NT2/D1 (cell line): ENCODE results near the gene OBSCN.
"Not testable (repeated sequence)": the region's sequence is repeated elsewhere in the genome, so short reads cannot be mapped to it uniquely, and the experiment has no call there.

Source experiments
- DNase-seq: peaks from one replicate; pipeline ENCODE4 v3.0.0-alpha.2; 2011; ENCODE audit warnings: low read depth, low spot score
- H3K27me3 ChIP-seq: 2 replicates; pipeline ENCODE4 v1.6.0; 2011; ENCODE audit warnings: mild to moderate bottlenecking; ENCODE audit not compliant: insufficient read length, insufficient read depth
- H3K36me3 ChIP-seq: 2 replicates; pipeline ENCODE4 v1.6.1; 2011; ENCODE audit warnings: mild to moderate bottlenecking, low read length, mixed read lengths; ENCODE audit not compliant: insufficient read depth, insufficient read length
- H3K4me1 ChIP-seq: 2 replicates; pipeline ENCODE4 v1.5.1; 2011; ENCODE audit not compliant: insufficient read depth, insufficient read length
- H3K4me3 ChIP-seq: 2 replicates; pipeline ENCODE4 v1.5.1; 2011; ENCODE audit warnings: low read depth; ENCODE audit not compliant: insufficient read length
- H3K9ac ChIP-seq: 2 replicates; pipeline ENCODE4 v1.6.0; 2011; ENCODE audit warnings: low read depth; ENCODE audit not compliant: insufficient read length
- H3K9me3 ChIP-seq: 2 replicates; pipeline ENCODE4 v1.5.1; 2011; ENCODE audit warnings: mild to moderate bottlenecking, low read length; ENCODE audit not compliant: insufficient read depth
- SUZ12 ChIP-seq: IDR thresholded peaks from 2 replicates; pipeline ENCODE4 v1.6.1; 2011; ENCODE audit not compliant: insufficient read length, insufficient read depth; ENCODE audit errors: extremely low read depth
- YY1 ChIP-seq: IDR thresholded peaks from 2 replicates; pipeline ENCODE4 v1.6.1; 2011; ENCODE audit not compliant: insufficient read length, insufficient read depth
- ZNF274 ChIP-seq: IDR thresholded peaks from 2 replicates; pipeline ENCODE4 v1.6.1; 2011; ENCODE audit warnings: mild to moderate bottlenecking, low read depth, low read length

The OBSCN gene

DNA sequence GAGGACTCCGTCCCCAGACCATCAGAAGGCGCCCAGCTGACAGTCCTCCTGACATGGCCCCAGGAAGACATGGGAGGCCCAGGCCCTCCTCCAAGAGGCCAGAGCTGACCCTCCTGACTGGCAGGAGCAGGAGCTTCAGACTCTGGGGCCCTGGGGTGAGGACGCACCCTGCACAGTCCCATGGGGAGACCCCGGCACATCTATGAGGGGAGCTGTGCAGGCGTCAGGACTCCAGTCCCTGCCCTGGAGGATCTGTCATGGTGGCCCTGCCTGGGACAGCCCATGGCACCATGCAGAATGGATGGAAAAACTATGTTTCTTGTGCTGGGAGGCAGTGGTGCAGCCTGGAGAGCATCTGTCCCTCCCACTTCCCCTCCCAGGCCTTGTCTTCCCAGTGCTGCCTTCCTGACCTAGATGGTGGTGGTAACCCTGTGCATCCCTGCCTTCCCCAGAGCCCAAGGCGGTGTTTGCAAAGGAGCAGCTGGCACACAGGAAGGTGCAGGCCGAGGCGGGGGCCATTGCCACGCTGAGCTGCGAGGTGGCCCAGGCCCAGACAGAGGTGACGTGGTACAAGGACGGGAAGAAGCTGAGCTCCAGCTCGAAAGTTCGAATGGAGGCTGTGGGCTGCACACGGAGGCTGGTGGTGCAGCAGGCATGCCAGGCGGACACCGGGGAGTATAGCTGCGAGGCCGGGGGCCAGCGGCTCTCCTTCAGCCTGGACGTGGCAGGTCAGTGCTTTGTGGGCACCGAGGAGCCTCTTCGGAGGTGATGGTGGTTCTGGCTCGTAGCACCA, 41.9 kb downstream of the OBSCN start:
- Histone ChIP-seq H3K4me1 (no peaks in the 10 kb centered on the region), H3K9ac (no peak overlapping the region), H3K36me3 (peaks cover 61% of the 10 kb centered on the region)

GRCh38 chr1:228252476-228252875, 44.6 kb downstream of the OBSCN start:
- H3K9me3 ChIP-seq, H3K9ac ChIP-seq, H3K27me3 ChIP-seq, H3K4me1 ChIP-seq, H3K4me3 ChIP-seq, DNase-seq: not testable (repeated sequence)
- H3K36me3 ChIP-seq = peaks cover 48% of the 10 kb centered on the region

More for the DNA sequence above, 41.9 kb downstream of the OBSCN start:
- DNase-seq = no peak
- Histone ChIP-seq H3K9me3 (peaks cover 19% of the 10 kb centered on the region; the same call in 1 of the 2 replicates), H3K27me3 (no peaks in the 10 kb centered on the region), H3K4me3 (no peak overlapping the region)
- TF ChIP-seq YY1 (no peak), SUZ12 (no peak), ZNF274 (no peak)

DNA sequence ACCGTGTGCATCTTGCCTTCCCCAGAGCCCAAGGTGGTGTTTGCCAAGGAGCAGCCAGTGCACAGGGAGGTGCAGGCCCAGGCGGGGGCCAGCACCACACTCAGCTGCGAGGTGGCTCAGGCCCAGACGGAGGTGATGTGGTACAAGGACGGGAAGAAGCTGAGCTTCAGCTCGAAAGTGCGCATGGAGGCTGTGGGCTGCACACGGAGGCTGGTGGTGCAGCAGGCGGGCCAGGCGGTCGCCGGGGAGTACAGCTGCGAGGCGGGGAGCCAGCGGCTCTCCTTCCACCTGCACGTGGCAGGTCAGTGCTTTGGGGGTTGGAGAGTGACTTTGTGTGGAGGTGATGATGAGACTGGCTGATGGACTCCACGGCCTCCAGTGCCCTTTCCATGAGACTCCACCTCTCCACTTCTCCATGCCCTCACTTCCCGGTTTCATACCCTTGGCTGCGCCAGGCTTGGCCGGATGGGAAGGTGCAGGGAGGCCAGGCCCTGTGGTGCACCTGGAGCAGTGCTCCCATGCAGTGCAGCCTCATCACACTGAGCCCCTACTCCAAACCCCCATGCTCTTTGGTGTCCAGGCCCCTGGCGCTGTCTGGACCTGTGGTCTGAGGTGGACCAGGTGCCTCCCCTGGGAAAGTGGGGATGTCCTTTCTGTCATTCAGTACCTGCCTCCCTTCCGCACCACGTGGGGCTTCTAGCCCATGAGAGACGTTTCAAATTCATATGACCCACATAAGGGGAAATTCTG, 49.0 kb downstream of the OBSCN start:
- TF ChIP-seq YY1 (no peak), ZNF274 (no peak), SUZ12 (no peak)
- DNase-seq = no peak
- no peaks in the 10 kb centered on the region for H3K27me3 ChIP-seq
- no peak overlapping the region for H3K9ac ChIP-seq
- H3K36me3 ChIP-seq = peaks cover 39% of the 10 kb centered on the region
- H3K4me3 ChIP-seq = no peak overlapping the region
- peaks cover 15% of the 10 kb centered on the region for H3K9me3 ChIP-seq
- H3K4me1 ChIP-seq = no peaks in the 10 kb centered on the region

- H3K36me3 ChIP-seq = peaks cover 33% of the 10 kb centered on the region
- no peaks in the 10 kb centered on the region for H3K4me1 ChIP-seq
- DNase-seq = no peak
- H3K9me3 ChIP-seq = peaks cover 21% of the 10 kb centered on the region
- no peak overlapping the region for H3K9ac ChIP-seq
- H3K27me3 ChIP-seq = no peaks in the 10 kb centered on the region
- TF ChIP-seq YY1 = no peak
- TF ChIP-seq ZNF274 = no peak
- TF ChIP-seq SUZ12 = no peak
- no peak overlapping the region for H3K4me3 ChIP-seq
These were observed 50.6 kb downstream of the OBSCN start for GRCh38 chr1:228258486-228258885.

DNA sequence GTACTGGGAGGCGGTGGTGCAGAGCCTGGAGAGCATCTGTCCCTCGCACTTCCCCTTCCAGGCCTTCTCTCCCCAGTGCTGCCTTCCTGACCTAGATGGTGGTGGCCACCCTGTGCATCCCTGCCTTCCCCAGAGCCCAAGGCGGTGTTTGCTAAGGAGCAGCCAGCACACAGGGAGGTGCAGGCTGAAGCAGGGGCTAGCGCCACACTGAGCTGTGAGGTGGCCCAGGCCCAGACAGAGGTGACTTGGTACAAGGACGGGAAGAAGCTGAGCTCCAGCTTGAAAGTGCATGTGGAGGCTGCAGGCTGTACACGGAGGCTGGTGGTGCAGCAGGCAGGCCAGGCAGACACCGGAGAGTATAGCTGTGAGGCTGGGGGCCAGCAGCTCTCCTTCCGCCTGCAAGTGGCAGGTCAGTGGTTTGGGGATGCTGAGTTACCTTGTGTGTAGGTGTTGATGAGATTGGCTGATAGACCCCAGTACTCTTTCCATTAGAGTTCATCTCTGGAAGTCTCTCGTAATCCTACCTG, 51.6 kb downstream of the OBSCN start:
- TF ChIP-seq ZNF274 = no peak
- TF ChIP-seq SUZ12 = no peak
- no peak for TF ChIP-seq YY1
- DNase-seq = no peak
- Histone ChIP-seq H3K9ac (no peak overlapping the region), H3K9me3 (peaks cover 21% of the 10 kb centered on the region), H3K4me1 (peaks cover 2% of the 10 kb centered on the region), H3K4me3 (no peak overlapping the region), H3K36me3 (peaks cover 31% of the 10 kb centered on the region), H3K27me3 (no peaks in the 10 kb centered on the region)

- no peak overlapping the region for H3K4me3 ChIP-seq
- peaks cover 31% of the 10 kb centered on the region for H3K36me3 ChIP-seq
- no peak for DNase-seq
These were observed 52.1 kb downstream of the OBSCN start for GRCh38 chr1:228259951-228260350.

GRCh38 chr1:228261706-228262105, 53.9 kb downstream of the OBSCN start:
- H3K27me3 ChIP-seq = no peaks in the 10 kb centered on the region
- no peak for TF ChIP-seq YY1
- TF ChIP-seq SUZ12 = no peak
- no peak for TF ChIP-seq ZNF274
- DNase-seq = no peak
- H3K9ac ChIP-seq = no peak overlapping the region
- H3K36me3 ChIP-seq = peaks cover 25% of the 10 kb centered on the region
- H3K4me1 ChIP-seq = peaks cover 2% of the 10 kb centered on the region
- peaks cover 21% of the 10 kb centered on the region for H3K9me3 ChIP-seq
- H3K4me3 ChIP-seq = no peak overlapping the region

More at GRCh38 chr1:228259951-228260350, 52.1 kb downstream of the OBSCN start:
- no peak overlapping the region for H3K9ac ChIP-seq
- peaks cover 21% of the 10 kb centered on the region for H3K9me3 ChIP-seq
- H3K4me1 ChIP-seq = peaks cover 2% of the 10 kb centered on the region
- TF ChIP-seq SUZ12 (no peak), ZNF274 (no peak), YY1 (no peak)
- H3K27me3 ChIP-seq = no peaks in the 10 kb centered on the region
